ENCODE results near the gene SSTR1.

GRCh38 chr14:38213001-38213400 is 5.3 kb downstream of the SSTR1 start:
- TF ChIP-seq, protein P1, sequence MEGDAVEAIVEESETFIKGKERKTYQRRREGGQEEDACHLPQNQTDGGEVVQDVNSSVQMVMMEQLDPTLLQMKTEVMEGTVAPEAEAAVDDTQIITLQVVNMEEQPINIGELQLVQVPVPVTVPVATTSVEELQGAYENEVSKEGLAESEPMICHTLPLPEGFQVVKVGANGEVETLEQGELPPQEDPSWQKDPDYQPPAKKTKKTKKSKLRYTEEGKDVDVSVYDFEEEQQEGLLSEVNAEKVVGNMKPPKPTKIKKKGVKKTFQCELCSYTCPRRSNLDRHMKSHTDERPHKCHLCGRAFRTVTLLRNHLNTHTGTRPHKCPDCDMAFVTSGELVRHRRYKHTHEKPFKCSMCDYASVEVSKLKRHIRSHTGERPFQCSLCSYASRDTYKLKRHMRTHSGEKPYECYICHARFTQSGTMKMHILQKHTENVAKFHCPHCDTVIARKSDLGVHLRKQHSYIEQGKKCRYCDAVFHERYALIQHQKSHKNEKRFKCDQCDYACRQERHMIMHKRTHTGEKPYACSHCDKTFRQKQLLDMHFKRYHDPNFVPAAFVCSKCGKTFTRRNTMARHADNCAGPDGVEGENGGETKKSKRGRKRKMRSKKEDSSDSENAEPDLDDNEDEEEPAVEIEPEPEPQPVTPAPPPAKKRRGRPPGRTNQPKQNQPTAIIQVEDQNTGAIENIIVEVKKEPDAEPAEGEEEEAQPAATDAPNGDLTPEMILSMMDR (conservative IDR thresholded peaks at IDR 0.05 in 1 of 2, IDR thresholded peaks at IDR 0.05 in 1 of 2; ENCODE audit: extremely low read depth in 1 of 2, insufficient read depth in 1 of 2, low read depth in 1 of 2, low read length in 2 of 2): no peak
- TF ChIP-seq EZH2 (IDR thresholded peaks at IDR 0.05; ENCODE audit: borderline replicate concordance, low read length): no peak

All from mammary epithelial cell (primary cell).